ENCODE data around the gene TOMM7.

TOMM7 gene

GRCh38 chr7:22822486-22823141 is at the start of gene TOMM7:
TSS of gene TOMM7 (minus strand) at chr7:22822849. CDS start at chr7:22822779, 70 bp downstream.
- DNase-seq = peak; percentile 97

GRCh38 chr7:22872096-22872807 is 49.6 kb upstream of the TOMM7 start:
- DNase-seq = no peak

DNA sequence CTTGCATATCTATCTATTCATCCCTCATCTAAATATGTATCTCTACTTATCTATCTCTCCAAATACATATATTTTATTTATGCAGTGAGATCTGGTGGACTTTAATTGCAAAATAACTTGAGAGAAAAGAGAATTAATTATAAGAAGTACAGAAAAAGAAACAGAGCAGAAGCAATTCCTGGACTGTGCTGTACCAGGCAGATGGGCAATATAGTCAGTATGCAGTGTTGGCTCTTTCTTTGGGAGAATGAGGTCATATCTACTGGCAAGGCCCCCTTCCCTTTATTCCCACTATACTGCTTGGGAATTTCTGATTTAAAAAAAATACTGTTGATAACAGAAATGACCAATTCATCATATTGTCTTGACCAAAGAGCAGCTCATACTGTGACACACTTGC is 49.0 kb upstream of the TOMM7 start:
- DNase-seq = no peak

DNA sequence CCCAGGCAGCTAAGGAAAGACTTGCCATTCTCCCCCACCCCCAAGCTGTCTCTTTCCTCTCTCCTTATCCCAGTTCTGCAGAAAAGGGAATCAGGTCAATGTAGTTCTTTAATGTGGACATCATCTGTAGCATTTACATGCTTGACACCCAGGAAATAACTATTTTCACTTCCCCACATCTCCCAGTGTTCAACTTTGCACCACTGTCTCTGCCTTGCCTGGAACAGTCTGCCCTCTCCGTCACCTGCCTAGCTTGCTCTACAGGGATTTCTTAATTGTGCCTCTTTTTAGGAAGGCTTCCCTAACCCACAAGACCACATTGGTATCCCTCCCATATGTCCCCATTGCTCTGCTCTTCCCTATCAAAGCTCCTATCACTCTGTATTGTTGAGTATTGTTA is 45.9 kb upstream of the TOMM7 start:
- DNase-seq = no peak

DNA sequence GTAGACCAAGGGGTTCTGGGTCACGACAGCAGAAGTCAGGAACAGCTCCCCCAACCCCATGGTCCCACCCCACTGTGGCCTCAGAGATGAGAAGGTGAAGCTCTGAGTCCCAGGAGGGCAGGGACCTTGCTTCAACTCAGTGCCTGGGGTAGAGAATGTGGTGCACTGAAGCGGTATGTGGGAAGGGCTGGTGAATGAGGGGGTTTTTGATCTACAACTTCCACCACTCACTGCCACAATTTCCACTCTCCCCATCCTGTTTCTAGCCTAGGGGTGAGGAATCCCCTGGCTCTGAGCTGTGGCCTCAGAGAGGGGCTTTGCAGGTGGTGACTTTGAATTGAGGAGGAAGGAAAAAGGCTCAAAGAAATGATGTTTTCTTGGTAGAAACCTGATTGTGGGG is 44.9 kb upstream of the TOMM7 start:
- no peak for DNase-seq

DNA sequence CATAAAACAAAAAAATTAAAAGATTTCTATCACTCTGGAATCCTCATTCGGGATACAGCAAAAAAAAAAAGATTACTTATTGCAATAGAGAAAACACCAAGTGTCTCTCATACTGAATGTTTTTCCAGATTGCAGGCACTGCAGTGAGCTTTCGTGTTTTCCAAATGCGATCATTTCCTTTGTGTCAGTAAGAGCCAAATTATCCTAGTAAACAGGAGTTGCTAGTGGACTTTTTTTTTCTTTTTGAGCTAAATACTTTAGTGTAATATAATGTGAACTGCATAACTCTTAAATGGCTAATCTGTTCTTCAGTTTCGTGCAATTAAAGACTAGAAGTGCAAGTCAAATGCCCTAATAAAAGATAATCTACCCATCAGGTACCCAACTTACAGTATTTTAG is 44.4 kb upstream of the TOMM7 start:
- no peak for DNase-seq

- DNase-seq = no peak
Observed at GRCh38 chr7:22865602-22865960, 42.9 kb upstream of the TOMM7 start.

GRCh38 chr7:22864855-22865601 is 42.4 kb upstream of the TOMM7 start:
- no peak for DNase-seq

DNA sequence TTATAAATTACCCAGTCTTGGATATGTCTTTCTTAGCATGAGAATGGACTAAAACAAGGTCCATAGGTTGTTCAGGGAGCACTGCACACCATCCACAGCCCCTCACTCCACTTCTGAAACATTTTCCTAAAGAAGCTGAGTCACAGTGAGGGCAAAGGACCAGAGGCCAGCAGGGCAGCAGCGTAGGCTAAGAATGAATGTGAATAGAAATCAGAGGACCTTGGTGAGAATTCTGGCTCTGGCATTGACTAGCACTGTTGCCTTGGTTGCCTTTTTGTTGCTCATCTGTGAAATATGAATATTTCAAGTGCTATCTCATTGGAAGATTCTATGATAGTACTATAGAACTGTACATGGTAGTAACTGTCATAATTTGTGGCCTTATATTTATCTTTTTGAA is 41.7 kb upstream of the TOMM7 start:
- no peak for DNase-seq

DNA sequence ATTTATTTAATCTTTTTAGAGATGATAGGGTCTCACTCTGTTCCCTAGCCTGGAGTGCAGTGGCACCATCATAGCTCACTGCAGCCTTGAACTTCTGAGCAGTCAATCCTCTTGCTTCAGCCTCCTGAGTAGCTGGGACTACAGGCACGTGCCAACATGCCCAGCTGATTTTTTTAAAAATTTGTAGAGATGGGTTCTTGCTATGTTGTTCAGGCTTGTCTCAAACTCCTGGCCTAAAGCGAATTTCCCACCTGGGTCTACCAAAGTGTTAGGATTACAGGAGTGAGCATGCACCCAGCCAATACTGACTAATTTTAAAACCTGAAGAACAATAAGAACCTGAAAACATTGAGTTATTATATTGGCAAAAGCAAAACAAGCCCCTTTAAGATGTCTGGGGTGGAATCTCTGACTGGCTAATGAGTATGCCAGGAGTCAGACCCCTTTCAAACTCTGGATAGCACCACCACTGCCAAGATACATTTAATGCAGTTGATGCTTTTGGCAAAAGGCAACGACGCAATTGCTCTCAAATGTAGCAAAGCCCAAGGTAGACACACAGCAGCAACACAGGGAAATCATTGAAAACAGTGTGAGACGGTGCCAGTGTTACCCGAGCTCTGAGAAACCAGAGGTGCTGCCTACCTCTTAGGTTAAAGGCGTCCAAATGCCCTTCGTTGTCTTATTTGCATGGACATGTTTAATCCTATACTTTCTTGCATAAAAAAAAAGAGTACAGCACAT is 40.7 kb upstream of the TOMM7 start:
- DNase-seq = no peak

- DNase-seq = no peak
Observed at GRCh38 chr7:22861576-22861975, 38.9 kb upstream of the TOMM7 start.

DNA sequence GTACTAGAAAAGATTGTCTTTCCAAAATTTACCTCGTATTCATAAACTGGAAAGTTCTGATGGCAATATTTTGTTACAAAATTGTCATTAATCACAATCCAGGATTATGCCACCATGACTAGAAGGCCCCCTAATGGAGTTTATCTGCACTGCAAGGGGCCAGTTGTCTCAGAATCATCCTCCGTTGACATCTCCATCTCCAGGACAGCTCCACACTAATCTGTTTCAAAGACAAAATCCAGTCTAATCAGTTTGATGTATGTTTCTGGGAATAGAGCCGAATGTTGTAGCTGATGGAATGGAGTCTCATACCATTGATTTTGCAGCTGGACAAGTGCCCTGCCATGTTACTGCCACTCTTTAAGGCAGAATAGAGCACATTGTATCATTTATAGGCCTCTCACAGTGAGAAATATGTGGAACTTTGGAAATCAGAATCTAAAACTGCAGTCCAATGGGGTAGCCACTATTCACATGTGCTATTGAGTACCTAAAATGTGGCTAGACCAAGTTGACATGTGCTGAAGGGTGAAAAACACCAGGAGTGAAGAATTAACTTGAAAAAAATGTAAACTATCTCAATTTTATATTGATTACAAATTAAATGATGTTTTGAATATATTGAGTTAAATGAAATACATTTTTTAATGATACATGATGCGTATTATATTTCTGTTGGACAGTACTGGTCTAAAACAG is 38.3 kb upstream of the TOMM7 start:
- DNase-seq = no peak

- no peak for DNase-seq
Observed at GRCh38 chr7:22860337-22860736, 37.7 kb upstream of the TOMM7 start.

- DNase-seq = no peak
Observed at GRCh38 chr7:22859641-22860290, 37.1 kb upstream of the TOMM7 start.

DNA sequence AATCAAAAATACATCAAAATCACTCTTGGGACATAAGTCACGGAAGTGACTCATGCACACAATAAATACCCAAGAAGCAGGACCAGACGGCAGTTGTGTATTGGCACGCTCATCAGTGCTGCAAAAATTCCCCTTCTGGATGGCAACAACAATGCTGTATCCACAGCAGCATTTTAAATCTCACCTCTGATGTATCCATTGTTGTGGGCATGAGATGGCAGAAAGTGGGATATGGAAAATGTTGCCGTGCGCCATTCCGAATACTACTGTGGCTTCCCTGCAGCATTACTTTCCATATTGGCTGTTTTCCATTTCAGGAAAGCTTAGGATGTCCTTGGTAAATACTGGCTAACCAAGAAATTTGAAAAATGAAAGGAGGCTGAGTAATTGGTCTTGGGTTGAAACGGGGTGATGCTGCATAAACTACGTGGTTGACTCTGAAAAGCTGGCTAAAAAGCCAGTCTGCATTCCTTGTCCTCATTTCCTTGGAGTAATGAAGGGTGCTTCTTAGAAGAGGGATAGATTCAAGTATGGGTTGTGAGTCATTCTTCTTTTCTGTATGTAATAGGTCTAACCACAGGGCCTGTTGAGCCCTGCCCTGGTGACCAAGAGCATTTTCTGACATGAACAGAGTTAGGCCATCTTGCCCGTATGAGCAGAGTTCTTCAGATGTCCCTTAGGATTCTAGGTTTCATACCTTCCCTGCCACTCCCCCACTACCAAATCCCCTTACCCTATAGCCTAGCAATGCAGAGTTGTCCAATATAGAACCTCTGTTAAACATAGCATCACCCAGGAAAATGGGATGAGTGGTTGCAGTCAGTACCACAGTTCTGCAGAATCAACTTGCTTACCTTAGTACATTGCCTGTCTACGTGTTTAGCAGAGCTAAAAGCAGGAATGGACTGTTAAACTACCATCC is 36.3 kb upstream of the TOMM7 start:
- no peak for DNase-seq

DNA sequence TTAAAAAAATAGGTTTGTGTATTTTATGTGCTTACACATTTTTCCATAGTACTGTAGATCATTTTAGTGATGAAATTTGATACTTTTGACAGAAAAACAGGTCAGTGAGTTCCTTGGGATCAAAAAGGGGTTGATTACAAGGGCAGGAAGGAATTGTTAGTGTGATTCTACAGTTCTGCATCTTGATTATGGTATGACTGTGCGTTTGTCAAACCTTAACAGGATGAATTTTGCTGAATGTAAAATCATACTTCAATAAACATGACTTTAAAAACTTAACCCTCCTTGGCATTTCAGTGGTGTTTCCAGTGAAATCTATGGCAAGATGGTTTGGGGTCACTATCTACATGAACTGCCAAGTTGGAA is 35.6 kb upstream of the TOMM7 start:
- DNase-seq = no peak

GRCh38 chr7:22856416-22856815 is 33.8 kb upstream of the TOMM7 start:
- no peak for DNase-seq

DNA sequence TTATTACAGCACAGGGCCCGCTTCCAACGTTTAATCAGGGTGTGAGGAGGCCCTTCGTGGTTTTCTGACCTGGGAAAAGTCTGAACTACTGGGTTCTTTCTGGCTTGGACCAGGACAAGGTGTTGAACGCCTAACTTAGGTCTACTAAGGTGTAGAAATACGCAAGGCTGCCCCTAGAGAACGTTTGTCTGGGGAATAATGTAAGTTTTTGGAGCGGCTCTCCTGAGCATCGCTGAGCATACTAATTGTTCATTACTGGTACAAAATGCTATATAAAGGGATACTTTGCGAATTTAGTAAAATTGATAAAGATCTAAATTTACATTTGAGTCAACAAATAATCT is 32.4 kb upstream of the TOMM7 start:
- DNase-seq = no peak

- DNase-seq = peak; percentile 14
Observed at GRCh38 chr7:22854158-22855048, 31.8 kb upstream of the TOMM7 start.

GRCh38 chr7:22853674-22854157 is 31.1 kb upstream of the TOMM7 start:
- DNase-seq = no peak
